Mesenchymal stem cell (in vitro differentiated cells and primary cell): ENCODE results near the gene HIGD1C.
"Not testable (repeated sequence)": the region's sequence is repeated elsewhere in the genome, so short reads cannot be mapped to it uniquely, and the experiment has no call there.

Experiments
- DNase-seq: peaks from one replicate; pipeline ENCODE4 v3.0.0-alpha.2; 2013
- H2AFZ ChIP-seq: one replicate; pipeline ENCODE4 v1.6.1; 2013; ENCODE audit warnings: low read depth, mild to moderate bottlenecking, control low read depth, inconsistent platforms, low read length, moderate library complexity
- H2AK5ac ChIP-seq: 2 replicates; pipeline ENCODE4 v1.6.1; 2013; ENCODE audit warnings: low read length, moderate library complexity, mild to moderate bottlenecking, inconsistent platforms; ENCODE audit not compliant: severe bottlenecking
- H2BK120ac ChIP-seq: one replicate; pipeline ENCODE4 v1.6.1; 2013; ENCODE audit warnings: low read depth, mild to moderate bottlenecking, inconsistent platforms, low read length, moderate library complexity
- H2BK12ac ChIP-seq, 2 experiments: one replicate each; pipeline ENCODE4 v1.6.1; 2013; ENCODE audit warnings: inconsistent platforms in 2 of 2, low read length in 2 of 2, mild to moderate bottlenecking in 2 of 2, moderate library complexity in 2 of 2, control low read depth in 1 of 2
- H2BK15ac ChIP-seq: one replicate; pipeline ENCODE4 v1.6.1; 2013; ENCODE audit warnings: mild to moderate bottlenecking, low read depth, inconsistent platforms; ENCODE audit not compliant: poor library complexity, severe bottlenecking
- H2BK5ac ChIP-seq: 2 replicates; pipeline ENCODE4 v1.6.1; 2013; ENCODE audit warnings: low read depth, mild to moderate bottlenecking, low read length, control low read depth, inconsistent platforms; ENCODE audit not compliant: poor library complexity, severe bottlenecking
- H3K14ac ChIP-seq, 2 experiments: one replicate each; pipeline ENCODE4 v1.6.1; 2013; ENCODE audit warnings: inconsistent platforms in 2 of 2, low read length in 2 of 2, control low read depth in 1 of 2, mild to moderate bottlenecking in 1 of 2, moderate library complexity in 1 of 2
- H3K18ac ChIP-seq, 2 experiments: one replicate each; pipeline ENCODE4 v1.6.1; 2013; ENCODE audit warnings: inconsistent platforms in 2 of 2, low read length in 2 of 2, control low read depth in 1 of 2, low read depth in 1 of 2, mild to moderate bottlenecking in 1 of 2
- H3K23ac ChIP-seq, 2 experiments: one replicate each; pipeline ENCODE4 v1.6.1; 2013; ENCODE audit warnings: inconsistent platforms in 2 of 2, low read length in 2 of 2, mild to moderate bottlenecking in 2 of 2, moderate library complexity in 2 of 2, control low read depth in 1 of 2
- H3K27ac ChIP-seq: 2 replicates; pipeline ENCODE4 v1.5.1; 2013; ENCODE audit warnings: mild to moderate bottlenecking, moderate library complexity, low read length, control low read depth, inconsistent platforms; ENCODE audit not compliant: poor library complexity, severe bottlenecking
- H3K27me3 ChIP-seq, 2 experiments: 2 replicates each; pipeline versions ENCODE4 v1.6.1 to v1.7.0; 2013; ENCODE audit warnings: low read length in 2 of 2, mild to moderate bottlenecking in 2 of 2, moderate library complexity in 2 of 2, control low read depth in 1 of 2, inconsistent platforms in 1 of 2; ENCODE audit not compliant: control insufficient read depth in 1 of 2, insufficient read depth in 1 of 2
- H3K36me3 ChIP-seq, 2 experiments: 2 replicates each; pipeline versions ENCODE4 v1.6.1 to v1.7.0; 2013; ENCODE audit warnings: low read length in 2 of 2, control low read depth in 1 of 2, inconsistent platforms in 1 of 2, low read depth in 1 of 2, mild to moderate bottlenecking in 1 of 2; ENCODE audit not compliant: insufficient read depth in 2 of 2, control insufficient read depth in 1 of 2
- H3K4ac ChIP-seq, 2 experiments: one replicate each; pipeline ENCODE4 v1.6.1; 2013; ENCODE audit warnings: inconsistent platforms in 2 of 2, low read length in 2 of 2, mild to moderate bottlenecking in 2 of 2, moderate library complexity in 2 of 2, control low read depth in 1 of 2, low read depth in 1 of 2
- H3K4me1 ChIP-seq: 2 replicates; pipeline ENCODE4 v1.6.1; 2013; ENCODE audit warnings: low read depth, low read length, control low read depth; ENCODE audit not compliant: control insufficient read depth, insufficient read depth
- H3K4me2 ChIP-seq: 2 replicates; pipeline ENCODE4 v1.6.1; 2013; ENCODE audit warnings: low read length, mild to moderate bottlenecking, inconsistent platforms; ENCODE audit not compliant: poor library complexity, severe bottlenecking
- H3K4me3 ChIP-seq, 2 experiments: 2 replicates each; pipeline versions ENCODE4 v1.5.1 to v1.7.0; 2013; ENCODE audit warnings: low read length in 2 of 2, mild to moderate bottlenecking in 2 of 2, control low read depth in 1 of 2, low read depth in 1 of 2; ENCODE audit not compliant: insufficient read depth in 1 of 2
- H3K79me1 ChIP-seq: replicated peaks from 2 replicates; pipeline ENCODE4 v1.6.1; 2013; ENCODE audit warnings: mild to moderate bottlenecking, control low read depth, low read length, inconsistent platforms; ENCODE audit not compliant: poor library complexity, severe bottlenecking
- H3K9ac ChIP-seq: 2 replicates; pipeline ENCODE4 v1.7.0; 2013; ENCODE audit warnings: mild to moderate bottlenecking, low read length, moderate library complexity
- H3K9me3 ChIP-seq: 2 replicates; pipeline ENCODE4 v1.7.0; 2013; ENCODE audit warnings: mild to moderate bottlenecking, low read length; ENCODE audit not compliant: control insufficient read depth
- H4K8ac ChIP-seq: one replicate; pipeline ENCODE4 v1.6.1; 2013; ENCODE audit warnings: inconsistent platforms, mild to moderate bottlenecking, low read length, moderate library complexity
- H4K91ac ChIP-seq: one replicate; pipeline ENCODE4 v1.6.1; 2013; ENCODE audit warnings: mild to moderate bottlenecking, low read length, inconsistent platforms
- WGBS: methylation state at CpG from one replicate; pipeline ENCODE4 v1.1.7; 2013; ENCODE audit warnings: mixed read lengths; 5-methylcytosine and 5-hydroxymethylcytosine counted together

Gene HIGD1C

DNA sequence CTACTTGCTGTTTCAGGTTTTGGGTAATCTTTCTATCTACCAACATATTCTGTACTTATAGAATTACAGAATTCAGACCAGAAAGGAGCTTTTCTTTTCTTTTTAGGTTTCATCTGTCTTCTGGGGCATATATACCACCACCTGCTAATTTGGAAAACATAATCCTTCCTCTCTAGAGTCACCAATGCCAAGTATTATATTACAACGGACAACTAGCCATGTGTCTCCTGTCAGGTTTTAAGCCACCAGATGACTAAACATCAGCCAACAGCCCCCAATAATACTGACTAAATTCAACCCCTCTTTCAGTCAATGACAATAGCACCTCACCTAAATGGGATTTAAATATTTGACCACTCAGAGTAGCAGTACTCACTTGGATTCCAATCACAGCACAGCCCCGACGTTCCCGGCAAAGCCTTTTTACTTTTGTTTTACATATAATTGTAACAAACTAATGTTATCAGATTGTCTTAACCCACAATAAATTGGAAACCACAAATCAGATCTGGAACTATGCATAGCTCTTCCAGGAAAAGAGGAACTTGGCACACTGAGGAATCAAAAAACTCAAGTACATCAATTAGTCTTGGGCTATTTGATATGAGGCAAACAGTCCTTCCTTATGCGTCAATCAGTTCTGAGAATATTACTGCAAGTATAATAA is 60.4 kb downstream of the HIGD1C start:
- H3K9me3 ChIP-seq: no peaks in the 10 kb centered on the region
- H3K4me3 ChIP-seq: no peak overlapping the region
- no peak overlapping the region for H4K8ac ChIP-seq
- H3K4me2 ChIP-seq: no peak overlapping the region
- H3K27me3 ChIP-seq: no peaks in the 10 kb centered on the region
- H2AK5ac ChIP-seq: no peak overlapping the region
- H4K91ac ChIP-seq: no peak overlapping the region
- WGBS: 95% methylated on average over 2 of the region's 5 CpGs
- peaks cover 6% of the 10 kb centered on the region for H3K4me1 ChIP-seq
- H3K36me3 ChIP-seq: peaks cover under 1 to 7% of the 10 kb centered on the region in 2 experiments
- H2BK15ac ChIP-seq: no peak overlapping the region
- no peak overlapping the region for H3K27ac ChIP-seq
- no peak overlapping the region for H3K9ac ChIP-seq
- no peak overlapping the region for H3K4ac ChIP-seq
- H2BK12ac ChIP-seq: no peak overlapping the region
- no peak for DNase-seq
- no peak overlapping the region for H3K23ac ChIP-seq
- H3K14ac ChIP-seq: no peak overlapping the region
- no peak overlapping the region for H2BK5ac ChIP-seq
- no peak overlapping the region for H3K18ac ChIP-seq
- no peak overlapping the region for H2AFZ ChIP-seq
- H2BK120ac ChIP-seq: no peak overlapping the region
- peaks cover 28% of the 10 kb centered on the region for H3K79me1 ChIP-seq

DNA sequence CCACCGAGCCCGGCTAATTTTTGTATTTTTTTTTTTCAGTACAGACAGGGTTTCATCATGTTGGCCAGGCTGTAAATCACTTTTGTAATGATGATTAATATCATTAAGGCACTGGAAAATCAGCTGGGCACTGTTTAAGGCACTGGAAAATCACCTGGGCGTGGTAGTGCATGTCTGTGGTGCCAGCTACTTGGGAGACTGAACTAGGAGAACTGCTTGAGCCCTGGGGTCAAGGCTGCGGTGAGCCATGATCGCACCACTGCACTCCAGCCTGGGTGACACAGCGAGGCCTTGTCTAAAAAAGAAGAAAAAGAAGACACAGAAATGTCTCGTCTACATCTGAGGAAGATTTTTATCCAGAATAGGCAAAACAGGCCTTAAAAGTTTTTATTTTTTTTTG is 61.1 kb downstream of the HIGD1C start:
- Histone ChIP-seq H3K27me3 (no peaks in the 10 kb centered on the region), H3K4ac (no peak overlapping the region), H2AFZ (no peak overlapping the region), H2AK5ac (no peak overlapping the region), H4K8ac (no peak overlapping the region), H2BK12ac (no peak overlapping the region), H3K27ac (no peak overlapping the region), H3K9me3 (no peaks in the 10 kb centered on the region), H3K4me1 (peaks cover 7% of the 10 kb centered on the region), H3K23ac (no peak overlapping the region), H3K4me2 (no peak overlapping the region), H3K4me3 (no peak overlapping the region), H4K91ac (no peak overlapping the region), H3K79me1 (peaks cover 24% of the 10 kb centered on the region), H3K36me3 (no peaks in the 10 kb centered on the region), H3K9ac (no peak overlapping the region), H3K14ac (no peak overlapping the region), H3K18ac (no peak overlapping the region), H2BK15ac (no peak overlapping the region), H2BK5ac (no peak overlapping the region), H2BK120ac (no peak overlapping the region)
- WGBS: 95% methylated on average over 7 of the region's 7 CpGs
- DNase-seq: no peak

- not testable (repeated sequence) for H3K27me3 ChIP-seq, H3K9me3 ChIP-seq, H3K14ac ChIP-seq, H3K36me3 ChIP-seq, H3K9ac ChIP-seq, H2BK120ac ChIP-seq, H2BK15ac ChIP-seq, H3K23ac ChIP-seq, H4K8ac ChIP-seq, H4K91ac ChIP-seq, H3K4me1 ChIP-seq, H3K18ac ChIP-seq, DNase-seq, H2BK12ac ChIP-seq, H2AFZ ChIP-seq, H3K4me2 ChIP-seq, H2BK5ac ChIP-seq, H2AK5ac ChIP-seq, H3K4me3 ChIP-seq, H3K4ac ChIP-seq, H3K27ac ChIP-seq
- H3K79me1 ChIP-seq: peaks cover 22% of the 10 kb centered on the region
- 94% methylated on average over 7 of the region's 9 CpGs for WGBS
These were observed 62.1 kb downstream of the HIGD1C start for GRCh38 chr12:51014467-51014866.

GRCh38 chr12:51017452-51017851 is 65.1 kb downstream of the HIGD1C start:
- no peak overlapping the region for H2BK120ac ChIP-seq
- H3K4me2 ChIP-seq: no peak overlapping the region
- peaks cover 5% of the 10 kb centered on the region for H3K4me1 ChIP-seq
- no peak overlapping the region for H3K27ac ChIP-seq
- DNase-seq: no peak
- no peak overlapping the region for H4K91ac ChIP-seq
- H3K4me3 ChIP-seq: no peak overlapping the region
- no peaks in the 10 kb centered on the region for H3K27me3 ChIP-seq
- no peak overlapping the region for H3K18ac ChIP-seq
- no peaks in the 10 kb centered on the region for H3K36me3 ChIP-seq
- H3K79me1 ChIP-seq: peaks cover 11% of the 10 kb centered on the region
- H2BK15ac ChIP-seq: no peak overlapping the region
- no peak overlapping the region for H2AFZ ChIP-seq
- no peak overlapping the region for H3K4ac ChIP-seq
- H2AK5ac ChIP-seq: no peak overlapping the region
- H2BK12ac ChIP-seq: no peak overlapping the region
- H3K9ac ChIP-seq: no peak overlapping the region
- no peak overlapping the region for H3K23ac ChIP-seq
- no peak overlapping the region for H3K14ac ChIP-seq
- H2BK5ac ChIP-seq: no peak overlapping the region
- H4K8ac ChIP-seq: no peak overlapping the region
- H3K9me3 ChIP-seq: no peaks in the 10 kb centered on the region
